Fibroblast of upper back skin (primary cell): ENCODE data around the gene UCP3.
"Not testable (repeated sequence)": the region's sequence is repeated elsewhere in the genome, so short reads cannot be mapped to it uniquely, and the experiment has no call there.

Experiments
- DNase-seq: peaks from one replicate; pipeline ENCODE4 v3.0.0-alpha.2; 2013

The UCP3 gene

GRCh38 chr11:74000307-74001133 lies 8.4 kb downstream of the UCP3 start:
- no peak for DNase-seq

GRCh38 chr11:73999581-74000306 lies 9.1 kb downstream of the UCP3 start:
- DNase-seq, result no peak

GRCh38 chr11:73998846-73999575 lies 9.9 kb downstream of the UCP3 start:
- no peak for DNase-seq

- DNase-seq, result no peak
Observed at GRCh38 chr11:73997120-73997770, 11.6 kb downstream of the UCP3 start.

- DNase-seq, result no peak
Observed at GRCh38 chr11:73996161-73996747, 12.6 kb downstream of the UCP3 start.

- no peak for DNase-seq
Observed at GRCh38 chr11:73995731-73996130, 13.2 kb downstream of the UCP3 start.

GRCh38 chr11:73995247-73995646 lies 13.6 kb downstream of the UCP3 start:
- no peak for DNase-seq

GRCh38 chr11:73991471-73992006 lies 17.3 kb downstream of the UCP3 start:
- no peak for DNase-seq

GRCh38 chr11:73990730-73991129 lies 18.2 kb downstream of the UCP3 start:
- DNase-seq, result no peak

- DNase-seq, result no peak
Observed at GRCh38 chr11:73989156-73989555, 19.7 kb downstream of the UCP3 start.

- no peak for DNase-seq
Observed at GRCh38 chr11:73988227-73988626, 20.7 kb downstream of the UCP3 start.

- DNase-seq, result not testable (repeated sequence)
Observed at GRCh38 chr11:73985661-73986060, 23.2 kb downstream of the UCP3 start.

GRCh38 chr11:73983741-73984538 lies 24.9 kb downstream of the UCP3 start:
- DNase-seq, result no peak

- peak; percentile 78 for DNase-seq
Observed at GRCh38 chr11:73982990-73983740, 25.7 kb downstream of the UCP3 start.

GRCh38 chr11:73982595-73982989 lies 26.3 kb downstream of the UCP3 start, which contains the start of gene UCP2:
TSS of gene UCP2 (minus strand) at chr11:73982843. CDS start at chr11:73978378, 4,465 bp downstream.
- DNase-seq, result peak; percentile 60

GRCh38 chr11:73981051-73981805 lies 27.7 kb downstream of the UCP3 start:
- no peak for DNase-seq

GRCh38 chr11:73980001-73980961 lies 28.6 kb downstream of the UCP3 start:
- DNase-seq, result no peak

GRCh38 chr11:73978576-73979086 lies 30.3 kb downstream of the UCP3 start:
- no peak for DNase-seq
